ENCODE measurements around the gene CAB39.

The CAB39 gene

DNA sequence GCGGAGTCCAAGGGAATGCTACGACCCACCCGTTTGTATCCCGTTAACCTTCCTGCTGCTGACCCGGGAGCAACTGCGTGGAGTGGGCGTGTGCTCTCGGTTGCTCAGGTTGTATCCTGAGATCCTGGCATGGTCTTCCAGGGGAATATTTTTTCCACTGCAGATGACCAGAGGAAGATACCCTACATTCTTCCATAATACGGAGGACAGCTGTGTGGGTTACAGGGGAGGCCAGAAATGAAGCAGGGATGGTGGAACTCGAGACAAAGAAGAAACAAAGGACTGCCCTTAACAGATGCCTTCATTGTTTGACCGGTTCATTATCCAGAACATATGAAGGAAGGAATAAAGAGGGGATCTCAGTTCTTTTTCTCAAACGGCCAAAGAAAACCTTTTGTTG is 39.8 kb upstream of the CAB39 start:
- Histone ChIP-seq H2BK15ac (replicated peaks; ENCODE audit: low read depth) (no peak overlapping the region), H3K27ac (ENCODE audit: low read depth, low read length) (no peak overlapping the region), H3K27me3 (ENCODE audit: insufficient read depth, low read length, poor library complexity) (no peaks in the 10 kb centered on the region), H3K79me1 (ENCODE audit: low read length) (no peaks in the 10 kb centered on the region), H3K79me2 (ENCODE audit: control insufficient read depth, insufficient read depth, low read length) (no peaks in the 10 kb centered on the region), H4K8ac (ENCODE audit: low read depth, low read length) (no peak overlapping the region), H4K5ac (ENCODE audit: low read length) (no peak overlapping the region), H3K4ac (ENCODE audit: low read depth, low read length) (no peak overlapping the region), H3K23ac (ENCODE audit: low read length) (no peak overlapping the region), H2AK5ac (ENCODE audit: low read length) (no peak overlapping the region), H3K9ac (ENCODE audit: low read length) (no peak overlapping the region), H3K4me1 (ENCODE audit: control insufficient read depth, low read depth, low read length) (no peaks in the 10 kb centered on the region), H3K36me3 (ENCODE audit: control insufficient read depth, insufficient read depth, low read length) (no peaks in the 10 kb centered on the region), H3K4me2 (ENCODE audit: low read length) (no peak overlapping the region), H3K56ac (ENCODE audit: low read length) (no peak overlapping the region), H2BK5ac (ENCODE audit: low read length) (no peak overlapping the region), H3K4me3 (ENCODE audit: low read length) (no peak overlapping the region), H3K18ac (ENCODE audit: low read length) (no peak overlapping the region), H2BK120ac (ENCODE audit: low read depth, low read length) (no peak overlapping the region)
- WGBS (ENCODE audit: extremely low coverage, insufficient coverage, low lambda C conversion rate): no CpG with 5 or more reads among the region's 12 CpGs
- DNase-seq: no peak

DNA sequence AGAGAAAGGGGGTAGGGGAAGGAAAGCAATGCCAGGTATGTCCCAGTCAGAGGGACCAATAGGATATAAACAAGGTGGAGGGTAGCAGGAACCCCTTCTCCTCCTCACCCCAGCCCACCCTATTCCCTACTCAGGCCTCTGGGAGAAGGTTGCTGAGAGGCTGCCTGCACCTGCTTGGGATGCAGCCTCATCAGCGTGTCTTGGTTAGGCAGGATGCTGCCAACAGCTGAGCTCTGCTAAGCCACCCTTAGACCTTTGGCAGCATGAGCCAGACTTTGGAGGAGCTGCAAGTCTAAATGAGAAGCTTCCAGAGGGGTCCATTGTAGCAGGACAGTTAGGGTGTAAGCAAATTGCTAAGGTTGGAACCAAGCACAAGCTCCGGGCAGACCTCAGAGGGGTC is 38.2 kb upstream of the CAB39 start:
- Histone ChIP-seq H2AK5ac (ENCODE audit: low read length) (no peak overlapping the region), H3K4me2 (ENCODE audit: low read length) (no peak overlapping the region), H4K5ac (ENCODE audit: low read length) (no peak overlapping the region), H2BK15ac (replicated peaks; ENCODE audit: low read depth) (no peak overlapping the region), H3K23ac (ENCODE audit: low read length) (no peak overlapping the region), H3K4me1 (ENCODE audit: control insufficient read depth, low read depth, low read length) (no peaks in the 10 kb centered on the region), H3K4me3 (ENCODE audit: low read length) (no peak overlapping the region), H3K27me3 (ENCODE audit: insufficient read depth, low read length, poor library complexity) (no peaks in the 10 kb centered on the region), H3K4ac (ENCODE audit: low read depth, low read length) (no peak overlapping the region), H3K18ac (ENCODE audit: low read length) (no peak overlapping the region), H3K27ac (ENCODE audit: low read depth, low read length) (no peak overlapping the region), H3K79me2 (ENCODE audit: control insufficient read depth, insufficient read depth, low read length) (no peaks in the 10 kb centered on the region), H4K8ac (ENCODE audit: low read depth, low read length) (no peak overlapping the region), H3K9ac (ENCODE audit: low read length) (no peak overlapping the region), H3K36me3 (ENCODE audit: control insufficient read depth, insufficient read depth, low read length) (no peaks in the 10 kb centered on the region), H2BK120ac (ENCODE audit: low read depth, low read length) (no peak overlapping the region), H3K56ac (ENCODE audit: low read length) (no peak overlapping the region), H2BK5ac (ENCODE audit: low read length) (no peak overlapping the region), H3K79me1 (ENCODE audit: low read length) (no peaks in the 10 kb centered on the region)
- DNase-seq: no peak
- no CpG with 5 or more reads among the region's 2 CpGs for WGBS (ENCODE audit: extremely low coverage, insufficient coverage, low lambda C conversion rate)

- no peak overlapping the region for H3K9ac ChIP-seq (ENCODE audit: low read length)
- no peak overlapping the region for H3K4ac ChIP-seq (ENCODE audit: low read depth, low read length)
- no peak overlapping the region for H3K56ac ChIP-seq (ENCODE audit: low read length)
- H2AK5ac ChIP-seq (ENCODE audit: low read length): no peak overlapping the region
- H4K8ac ChIP-seq (ENCODE audit: low read depth, low read length): no peak overlapping the region
- no peak overlapping the region for H3K18ac ChIP-seq (ENCODE audit: low read length)
- no peak overlapping the region for H3K27ac ChIP-seq (ENCODE audit: low read depth, low read length)
- H3K79me2 ChIP-seq (ENCODE audit: control insufficient read depth, insufficient read depth, low read length): no peaks in the 10 kb centered on the region
- DNase-seq: no peak
- H3K27me3 ChIP-seq (ENCODE audit: insufficient read depth, low read length, poor library complexity): no peaks in the 10 kb centered on the region
- H3K4me1 ChIP-seq (ENCODE audit: control insufficient read depth, low read depth, low read length): no peaks in the 10 kb centered on the region
- no peak overlapping the region for H3K23ac ChIP-seq (ENCODE audit: low read length)
- H2BK5ac ChIP-seq (ENCODE audit: low read length): no peak overlapping the region
- no peaks in the 10 kb centered on the region for H3K79me1 ChIP-seq (ENCODE audit: low read length)
- no peak overlapping the region for H3K4me3 ChIP-seq (ENCODE audit: low read length)
- no peak overlapping the region for H2BK120ac ChIP-seq (ENCODE audit: low read depth, low read length)
- H3K36me3 ChIP-seq (ENCODE audit: control insufficient read depth, insufficient read depth, low read length): no peaks in the 10 kb centered on the region
- no peak overlapping the region for H4K5ac ChIP-seq (ENCODE audit: low read length)
- H2BK15ac ChIP-seq (replicated peaks; ENCODE audit: low read depth): no peak overlapping the region
- no CpG with 5 or more reads among the region's 5 CpGs for WGBS (ENCODE audit: extremely low coverage, insufficient coverage, low lambda C conversion rate)
- H3K4me2 ChIP-seq (ENCODE audit: low read length): no peak overlapping the region
Measured at GRCh38 chr2:230674966-230675672, 37.5 kb upstream of the CAB39 start.

GRCh38 chr2:230676546-230676945 is 36.1 kb upstream of the CAB39 start:
- no peak overlapping the region for H2BK5ac ChIP-seq (ENCODE audit: low read length)
- no peaks in the 10 kb centered on the region for H3K4me1 ChIP-seq (ENCODE audit: control insufficient read depth, low read depth, low read length)
- no peak overlapping the region for H4K8ac ChIP-seq (ENCODE audit: low read depth, low read length)
- H3K27me3 ChIP-seq (ENCODE audit: insufficient read depth, low read length, poor library complexity): no peaks in the 10 kb centered on the region
- H3K4me2 ChIP-seq (ENCODE audit: low read length): no peak overlapping the region
- no peak overlapping the region for H3K4me3 ChIP-seq (ENCODE audit: low read length)
- H3K79me1 ChIP-seq (ENCODE audit: low read length): no peaks in the 10 kb centered on the region
- H3K23ac ChIP-seq (ENCODE audit: low read length): no peak overlapping the region
- H3K18ac ChIP-seq (ENCODE audit: low read length): no peak overlapping the region
- no peak overlapping the region for H3K56ac ChIP-seq (ENCODE audit: low read length)
- H3K4ac ChIP-seq (ENCODE audit: low read depth, low read length): no peak overlapping the region
- no peak overlapping the region for H3K9ac ChIP-seq (ENCODE audit: low read length)
- no CpG with 5 or more reads among the region's 4 CpGs for WGBS (ENCODE audit: extremely low coverage, insufficient coverage, low lambda C conversion rate)
- no peak overlapping the region for H2BK120ac ChIP-seq (ENCODE audit: low read depth, low read length)
- H4K5ac ChIP-seq (ENCODE audit: low read length): no peak overlapping the region
- H3K36me3 ChIP-seq (ENCODE audit: control insufficient read depth, insufficient read depth, low read length): no peaks in the 10 kb centered on the region
- DNase-seq: no peak
- H3K79me2 ChIP-seq (ENCODE audit: control insufficient read depth, insufficient read depth, low read length): no peaks in the 10 kb centered on the region
- no peak overlapping the region for H3K27ac ChIP-seq (ENCODE audit: low read depth, low read length)
- H2BK15ac ChIP-seq (replicated peaks; ENCODE audit: low read depth): no peak overlapping the region
- H2AK5ac ChIP-seq (ENCODE audit: low read length): no peak overlapping the region

- no peak overlapping the region for H3K56ac ChIP-seq (ENCODE audit: low read length)
- no peaks in the 10 kb centered on the region for H3K4me1 ChIP-seq (ENCODE audit: control insufficient read depth, low read depth, low read length)
- H3K18ac ChIP-seq (ENCODE audit: low read length): no peak overlapping the region
- H3K4me3 ChIP-seq (ENCODE audit: low read length): no peak overlapping the region
- H3K4me2 ChIP-seq (ENCODE audit: low read length): no peak overlapping the region
- H4K5ac ChIP-seq (ENCODE audit: low read length): no peak overlapping the region
- H3K79me1 ChIP-seq (ENCODE audit: low read length): no peaks in the 10 kb centered on the region
- H3K23ac ChIP-seq (ENCODE audit: low read length): no peak overlapping the region
- H2BK120ac ChIP-seq (ENCODE audit: low read depth, low read length): no peak overlapping the region
- no peaks in the 10 kb centered on the region for H3K36me3 ChIP-seq (ENCODE audit: control insufficient read depth, insufficient read depth, low read length)
- no peak overlapping the region for H3K9ac ChIP-seq (ENCODE audit: low read length)
- H3K79me2 ChIP-seq (ENCODE audit: control insufficient read depth, insufficient read depth, low read length): no peaks in the 10 kb centered on the region
- H2BK15ac ChIP-seq (replicated peaks; ENCODE audit: low read depth): no peak overlapping the region
- H3K27me3 ChIP-seq (ENCODE audit: insufficient read depth, low read length, poor library complexity): no peaks in the 10 kb centered on the region
- no peak overlapping the region for H4K8ac ChIP-seq (ENCODE audit: low read depth, low read length)
- no peak overlapping the region for H3K27ac ChIP-seq (ENCODE audit: low read depth, low read length)
- H3K4ac ChIP-seq (ENCODE audit: low read depth, low read length): no peak overlapping the region
- no peak overlapping the region for H2BK5ac ChIP-seq (ENCODE audit: low read length)
- no peak for DNase-seq
- no peak overlapping the region for H2AK5ac ChIP-seq (ENCODE audit: low read length)
- no CpG with 5 or more reads among the region's 5 CpGs for WGBS (ENCODE audit: extremely low coverage, insufficient coverage, low lambda C conversion rate)
Measured at GRCh38 chr2:230677201-230677946, 35.3 kb upstream of the CAB39 start.
